NCI-H748 (cell line): ENCODE results near the gene KCNMA1.

Experiments
- DNase-seq: peaks from one replicate; lab custom pipeline; 2025; ENCODE audit not compliant: unreplicated experiment; lab: John Stamatoyannopoulos, UW

Gene KCNMA1

DNA sequence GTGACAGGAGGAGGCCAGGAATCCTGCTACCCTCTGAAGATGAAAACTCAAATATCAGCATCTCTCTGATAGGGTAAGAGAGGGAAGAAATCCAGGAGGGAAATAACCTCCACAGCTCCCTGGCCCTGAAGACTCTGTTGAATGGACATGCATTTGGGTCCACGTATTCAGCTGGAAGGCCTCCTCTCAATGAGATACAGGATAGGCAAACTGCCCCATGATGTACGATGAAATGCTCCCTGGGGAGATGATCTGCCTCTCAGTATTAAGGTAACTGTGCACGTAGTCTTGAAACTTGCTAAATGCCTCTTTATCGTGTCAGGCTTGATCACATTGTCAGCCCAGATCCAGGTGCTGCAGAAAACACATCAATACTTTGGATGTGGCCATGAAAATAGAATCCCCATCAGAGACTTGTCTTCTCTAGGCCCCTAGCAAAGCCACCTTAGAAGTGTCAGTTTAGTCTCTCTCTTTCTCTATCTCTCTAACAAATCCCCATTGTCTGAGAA is 384.0 kb downstream of the KCNMA1 start:
- DNase-seq = no peak

DNA sequence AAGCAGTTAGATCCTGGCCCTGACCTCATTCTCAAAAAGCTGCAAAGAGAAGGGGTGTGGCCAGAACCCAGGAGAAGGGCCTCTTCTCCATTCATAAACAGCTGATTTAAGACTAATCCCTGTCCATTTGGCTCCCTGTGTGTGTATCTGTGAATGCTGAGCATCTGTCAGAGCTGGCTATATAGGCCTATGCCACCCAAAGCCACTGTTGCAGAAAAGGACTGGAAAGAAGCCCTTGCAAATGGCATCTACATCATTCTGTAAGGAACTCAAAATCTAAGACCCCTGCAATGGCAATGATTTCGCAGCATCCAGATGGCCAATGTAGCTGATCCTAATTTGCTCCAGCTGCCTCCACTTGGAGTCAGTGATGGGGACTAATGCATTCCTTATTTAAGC is 384.5 kb downstream of the KCNMA1 start:
- no peak for DNase-seq

DNA sequence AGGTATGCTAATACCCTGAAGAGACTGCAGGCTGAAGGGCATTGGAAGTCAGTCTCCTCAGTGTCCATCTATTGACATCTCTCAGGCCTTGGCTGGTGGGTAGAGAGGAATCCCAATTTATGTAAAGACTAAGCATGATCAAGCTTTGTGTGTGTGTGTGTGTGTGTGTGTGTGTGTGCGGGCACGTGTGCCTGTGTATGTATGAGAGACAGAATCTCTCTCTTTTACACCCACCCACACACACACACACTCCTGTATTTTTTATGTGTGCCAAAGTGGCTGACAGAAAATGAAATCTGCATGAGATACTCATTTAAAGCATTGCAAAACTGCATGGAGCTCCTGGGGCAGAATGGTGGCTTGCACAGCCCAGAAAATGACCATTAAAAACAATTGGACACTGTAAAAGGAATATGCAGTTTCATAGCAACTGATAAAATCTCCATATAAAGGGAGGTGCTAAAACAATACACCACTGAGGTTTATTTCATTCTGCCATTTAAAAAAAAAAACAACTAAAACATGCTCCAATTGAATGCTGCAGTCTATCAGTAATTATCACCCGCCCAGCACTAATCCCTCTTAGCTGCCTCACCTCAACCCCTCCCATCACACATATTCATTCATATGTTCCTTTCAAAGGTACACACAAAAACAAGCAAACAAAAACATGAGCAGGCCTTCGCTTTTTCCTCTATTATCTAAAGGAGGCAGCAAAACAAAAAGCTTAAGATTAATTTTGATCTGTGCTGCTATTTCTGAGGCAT is 385.0 kb downstream of the KCNMA1 start:
- no peak for DNase-seq

DNA sequence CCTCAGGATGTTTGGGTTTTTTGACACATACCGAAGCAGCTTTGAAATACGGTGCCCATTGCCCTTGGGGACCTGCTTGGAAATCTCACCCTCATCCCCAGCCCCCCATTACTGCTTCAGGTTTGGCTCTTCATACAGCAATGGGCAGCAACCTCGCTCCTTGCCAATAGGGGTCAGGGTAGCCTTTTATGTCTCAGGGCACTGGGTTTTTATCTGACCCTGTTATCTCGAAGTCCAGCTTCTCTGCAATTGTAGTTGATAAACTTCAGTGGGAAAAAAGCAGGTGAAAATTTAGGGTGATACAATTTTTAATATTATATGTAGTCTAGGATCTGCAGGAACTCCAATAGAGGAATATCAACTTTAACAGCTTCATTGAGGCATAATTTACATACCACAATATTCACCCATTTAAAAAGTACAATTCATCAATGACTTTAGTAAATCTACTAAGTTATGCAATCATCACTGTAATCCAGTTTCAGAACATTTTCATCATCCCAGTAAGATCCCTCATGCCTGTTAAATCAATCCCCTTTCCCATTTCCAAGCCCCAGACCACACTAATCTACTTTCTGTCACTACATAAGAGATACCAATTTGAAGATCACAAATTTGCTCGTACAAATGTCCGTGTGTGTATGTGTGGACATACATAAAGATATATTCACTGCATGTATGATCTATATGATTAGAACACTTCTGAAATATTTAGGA is 386.2 kb downstream of the KCNMA1 start:
- peak; percentile 39 for DNase-seq

DNA sequence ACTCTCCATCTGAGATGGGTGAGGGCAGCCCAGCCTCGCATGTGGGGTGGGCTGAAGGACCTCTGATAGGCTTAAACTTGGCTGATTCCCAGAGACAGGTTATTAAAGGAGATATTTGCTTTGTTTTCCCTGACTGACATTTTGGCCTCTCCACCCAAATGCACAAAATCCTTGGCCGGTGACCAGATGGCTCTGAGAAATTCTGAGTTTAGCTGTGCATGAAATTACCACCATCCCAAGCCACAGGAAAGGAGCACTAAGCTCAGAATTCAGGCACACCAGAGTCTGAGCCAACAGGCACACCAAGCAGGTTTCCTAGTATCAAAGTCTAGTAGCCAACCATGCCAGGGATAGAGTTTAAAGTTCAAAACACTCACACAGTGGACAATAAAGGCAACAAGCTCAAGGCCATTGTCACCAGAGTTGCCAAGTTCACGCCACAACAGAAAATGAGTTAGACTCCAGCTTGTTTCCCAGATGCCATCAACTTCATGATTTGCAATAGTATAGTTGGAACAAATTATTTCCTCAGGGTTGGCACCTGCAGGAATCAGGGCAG is 387.6 kb downstream of the KCNMA1 start:
- no peak for DNase-seq

DNA sequence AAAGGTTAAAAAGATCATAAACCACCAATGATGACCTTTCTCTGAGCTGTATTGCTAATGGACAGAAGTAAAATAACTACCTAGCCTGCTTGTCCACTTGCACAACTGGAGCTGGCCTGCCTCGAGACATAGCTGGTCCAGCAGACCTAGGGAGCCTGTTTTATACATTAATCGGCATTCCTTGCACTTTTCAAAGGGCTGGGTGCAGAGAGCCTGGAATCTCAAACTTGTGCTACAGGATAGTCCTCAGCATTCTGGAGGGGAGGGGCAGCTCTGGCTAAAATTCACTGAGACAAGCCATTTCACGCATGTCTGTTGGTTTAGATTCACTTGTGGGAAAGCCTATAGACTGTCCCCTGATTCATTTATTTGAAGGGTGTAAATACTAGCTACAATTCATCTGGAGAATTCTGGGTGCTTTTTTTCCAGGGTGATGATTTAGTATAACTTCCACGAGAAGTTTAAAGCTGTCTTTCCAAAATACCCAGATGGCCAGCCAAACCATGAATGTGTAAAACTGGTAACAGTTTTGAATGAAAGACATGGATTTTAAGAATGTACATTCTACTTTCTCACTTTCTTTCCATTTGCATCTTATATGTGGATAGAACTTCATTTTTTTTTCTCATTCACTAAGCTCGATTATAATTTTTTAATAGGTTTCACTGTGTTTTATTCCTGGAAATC is 389.4 kb downstream of the KCNMA1 start:
- DNase-seq = no peak

DNA sequence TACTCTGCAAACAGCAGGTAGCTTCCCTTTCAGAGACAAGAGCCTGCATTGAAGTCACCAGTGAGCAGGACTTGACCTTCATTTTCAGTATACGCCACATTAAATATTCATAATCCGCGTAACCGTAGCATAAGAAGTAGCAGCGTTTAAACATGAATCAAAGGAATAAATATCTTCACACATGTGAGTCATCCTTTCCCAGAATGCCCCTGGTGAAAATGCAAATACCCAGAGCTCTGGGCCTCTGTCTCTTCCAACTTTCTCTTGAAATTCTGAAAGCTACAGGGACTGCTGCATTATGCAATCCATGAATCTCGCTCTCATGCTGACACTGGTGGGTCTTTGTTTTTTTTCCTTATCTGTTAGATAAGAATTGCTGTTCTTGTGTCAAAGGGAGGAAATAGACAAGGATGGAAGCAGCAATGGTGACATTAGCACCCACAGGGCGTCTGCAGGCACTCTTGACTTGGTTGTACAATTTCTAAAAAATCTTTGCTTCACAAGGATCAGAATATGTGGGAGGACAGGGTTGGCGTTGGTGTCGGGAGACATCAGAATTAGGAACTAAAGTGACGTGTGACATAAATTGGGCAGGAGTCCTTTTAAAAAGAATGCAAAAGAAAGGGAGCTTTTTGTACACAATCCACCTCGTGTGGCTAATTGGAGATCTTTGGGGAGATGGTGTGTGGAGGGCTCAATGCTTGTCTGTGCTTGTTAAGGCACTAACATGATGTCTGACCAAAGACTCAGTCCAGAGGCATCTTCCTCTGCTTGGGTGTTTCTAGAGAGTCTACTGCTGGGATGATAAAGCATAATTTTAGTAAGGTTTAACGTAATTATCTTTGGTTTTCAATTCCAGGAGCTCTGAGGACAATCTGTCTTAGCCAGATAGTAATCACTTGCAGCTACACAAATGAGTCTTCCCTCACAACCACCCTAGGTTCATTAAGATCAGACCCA is 390.3 kb downstream of the KCNMA1 start:
- peak; percentile 27 for DNase-seq

DNA sequence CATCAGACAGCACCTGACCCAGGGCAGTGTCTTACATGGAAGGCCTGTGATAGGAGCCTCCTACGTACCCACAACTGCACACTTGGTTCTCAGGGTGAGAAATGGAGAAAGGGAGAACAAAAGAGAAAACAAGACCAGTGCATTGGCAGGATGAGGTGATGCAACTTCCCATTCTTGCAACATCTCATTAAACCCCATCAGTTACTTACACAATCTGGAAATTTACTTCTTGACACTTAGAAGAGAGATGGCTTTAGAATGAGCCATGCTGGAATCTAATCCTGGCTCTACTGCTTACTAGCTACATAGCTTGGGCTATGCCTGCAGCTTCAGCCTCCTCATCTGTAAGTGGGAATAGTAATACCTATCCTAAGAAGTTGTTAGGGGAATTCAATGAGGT is 391.7 kb downstream of the KCNMA1 start:
- DNase-seq = no peak

DNA sequence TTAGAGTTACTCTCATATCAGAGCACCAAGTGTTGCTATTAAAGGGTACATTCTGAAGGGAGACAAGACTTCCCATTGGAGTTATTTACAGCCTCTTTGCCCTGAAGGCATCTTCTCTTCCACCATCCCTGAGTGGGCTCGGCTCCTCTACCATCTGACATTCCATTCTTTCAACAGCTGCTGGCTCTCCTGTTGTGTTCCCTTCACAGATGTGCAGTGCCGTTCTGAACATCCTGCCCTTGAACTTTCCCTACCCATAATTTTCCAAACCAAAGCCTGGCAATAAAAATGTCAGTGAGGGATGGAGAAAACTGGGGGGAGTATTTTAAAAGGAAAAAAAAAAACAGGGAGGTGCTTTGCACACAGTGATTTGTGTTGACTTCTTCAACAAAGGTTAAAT is 392.9 kb downstream of the KCNMA1 start:
- DNase-seq = no peak

DNA sequence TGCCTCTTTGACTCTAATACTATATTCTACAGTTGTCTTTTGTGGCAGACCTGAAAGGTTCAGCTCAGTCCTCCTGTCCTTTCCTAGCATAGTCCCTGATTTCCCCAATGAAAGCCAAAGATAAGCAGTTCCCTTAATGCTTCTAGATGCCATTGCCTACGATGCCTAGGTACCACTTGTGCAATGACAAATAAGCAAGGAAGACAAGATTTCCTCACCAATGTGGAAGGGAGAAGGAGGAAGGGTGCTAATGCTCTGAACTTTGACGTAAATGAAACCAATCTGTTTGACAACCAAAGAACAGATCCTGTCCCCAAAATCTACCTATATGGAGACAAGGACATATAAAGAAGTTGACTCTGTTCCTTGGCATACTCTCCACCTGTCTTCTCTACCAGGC is 393.3 kb downstream of the KCNMA1 start:
- no peak for DNase-seq

DNA sequence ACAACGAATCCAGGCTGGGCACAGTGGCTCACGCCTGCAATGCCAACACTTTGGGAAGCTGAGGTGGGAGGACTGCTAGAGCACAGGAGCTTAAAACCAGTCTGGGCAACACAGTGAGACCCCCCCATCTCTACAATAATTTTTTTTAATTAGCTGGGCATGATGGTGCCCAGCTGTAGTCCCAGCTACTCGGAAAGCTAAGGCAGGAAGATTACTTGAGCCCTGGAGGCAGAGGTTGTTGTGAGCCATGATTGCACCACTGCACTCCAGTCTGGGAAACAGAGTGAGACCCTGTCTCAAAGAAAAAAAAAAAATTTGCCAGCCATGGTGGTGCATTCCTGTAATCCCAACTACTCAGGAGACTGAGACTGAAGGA is 396.3 kb downstream of the KCNMA1 start:
- DNase-seq = no peak

DNA sequence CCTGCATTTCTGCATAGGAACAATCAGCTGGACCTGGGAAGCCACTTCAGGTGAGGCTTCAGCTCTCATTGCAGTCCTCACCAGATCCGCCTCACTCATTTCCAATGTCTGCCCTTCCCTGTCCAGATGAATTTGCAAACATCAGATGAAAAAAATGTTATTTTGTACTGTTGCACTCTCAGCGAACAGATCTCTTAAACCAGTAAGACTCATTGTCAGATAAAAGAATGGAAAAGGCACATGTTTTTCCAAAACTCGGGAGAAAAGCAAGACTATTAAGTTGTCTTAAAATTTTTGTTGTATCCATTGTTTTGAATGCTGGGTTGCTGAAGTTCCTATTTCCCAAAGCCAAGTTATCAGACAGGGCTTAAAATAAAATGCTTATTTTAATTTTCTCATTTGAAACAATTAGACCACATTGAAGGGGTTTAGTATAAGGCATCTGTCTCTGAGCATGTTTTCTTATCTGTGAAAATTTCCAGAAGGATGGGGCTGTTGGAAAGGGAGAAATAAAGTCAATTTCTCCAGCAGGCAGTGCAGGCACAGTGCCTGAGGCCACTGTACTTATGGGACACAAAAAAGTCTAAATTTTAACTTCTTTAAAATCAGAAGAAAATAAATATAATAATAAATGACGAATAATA is 396.8 kb downstream of the KCNMA1 start:
- no peak for DNase-seq

DNA sequence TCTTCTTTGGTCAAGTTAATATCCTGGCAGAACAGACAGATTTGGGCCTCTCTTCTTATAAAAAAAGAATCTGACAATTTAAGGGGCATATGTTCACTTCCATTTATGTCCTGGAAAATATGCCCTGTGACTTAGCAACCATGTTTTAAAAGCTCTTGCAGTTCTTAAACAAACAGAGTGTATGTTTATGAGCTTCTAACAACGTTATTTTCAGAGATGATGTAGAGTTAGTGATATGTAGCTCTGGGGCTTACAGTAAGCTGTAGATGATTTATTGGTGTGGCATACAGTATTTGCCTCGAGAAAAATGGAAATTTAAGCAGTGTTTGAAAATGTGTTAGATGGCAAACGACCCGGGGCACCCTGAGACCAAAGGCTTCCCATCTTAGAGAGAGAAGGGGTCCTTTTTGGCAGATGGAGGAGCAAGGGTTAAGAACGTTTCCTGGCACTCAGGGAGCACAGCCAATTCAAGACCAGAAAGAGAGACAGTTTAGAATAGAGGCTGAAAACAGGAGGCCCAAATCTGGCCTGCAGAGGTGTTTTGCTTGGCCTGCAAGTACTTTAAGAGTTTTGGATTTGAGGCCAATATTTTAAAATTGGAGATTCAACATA is 397.5 kb downstream of the KCNMA1 start:
- peak; percentile 20 for DNase-seq

DNA sequence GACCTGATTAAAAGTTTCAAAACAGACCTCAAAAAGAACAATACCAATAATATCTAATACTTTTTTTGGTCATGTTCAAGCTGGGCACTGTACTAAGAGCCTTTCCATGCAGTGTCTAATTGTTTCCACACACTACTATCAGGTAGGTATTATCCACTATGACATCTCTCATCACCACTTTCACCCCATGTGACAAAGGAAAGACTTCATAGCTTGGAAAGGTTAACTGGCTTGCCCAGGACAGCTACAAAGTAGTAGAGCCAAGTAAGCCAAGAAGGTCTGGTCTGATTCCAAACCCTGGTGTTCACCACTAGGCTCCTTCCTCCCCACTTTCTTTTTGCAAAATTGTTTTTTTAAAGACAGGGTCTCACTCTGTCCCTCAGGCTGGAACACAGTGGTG is 400.5 kb downstream of the KCNMA1 start:
- DNase-seq = no peak

DNA sequence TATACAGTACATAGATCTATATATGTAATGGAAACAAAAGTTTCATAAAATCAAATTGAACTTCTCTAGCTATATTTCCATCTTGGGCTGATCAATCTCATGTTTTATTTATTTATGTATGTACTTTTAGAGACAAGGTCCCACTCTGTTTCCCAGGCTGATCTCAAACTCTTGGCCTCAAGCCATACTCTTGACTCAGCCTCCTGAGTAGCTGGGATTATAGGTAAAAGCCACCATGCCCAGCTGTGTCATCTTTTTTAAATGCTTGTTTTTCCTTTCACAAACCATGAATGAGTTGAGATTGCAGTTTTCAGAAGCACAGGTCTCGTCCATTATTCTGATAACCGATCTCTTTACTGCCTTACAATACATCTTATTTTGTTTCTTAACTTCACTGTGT is 400.9 kb downstream of the KCNMA1 start:
- DNase-seq = no peak

DNA sequence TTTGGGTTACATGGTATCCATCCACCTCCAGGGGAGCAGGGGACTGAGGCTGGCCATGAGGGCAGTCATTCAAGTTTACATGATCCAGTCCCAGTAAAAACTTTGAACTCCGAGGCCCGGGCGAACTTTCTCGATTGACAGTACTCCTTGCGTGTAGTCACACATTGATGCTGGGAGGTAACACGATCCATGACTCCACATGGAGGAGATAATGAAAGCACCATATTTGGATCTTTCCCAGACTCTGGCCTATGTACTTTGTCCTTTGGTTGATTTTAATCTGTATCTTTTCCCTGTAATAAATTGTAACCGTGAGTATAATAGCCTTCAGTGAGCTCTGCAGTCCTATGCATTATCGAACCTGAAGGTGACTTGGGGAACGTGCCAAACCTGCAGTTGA is 401.6 kb downstream of the KCNMA1 start:
- DNase-seq = no peak

DNA sequence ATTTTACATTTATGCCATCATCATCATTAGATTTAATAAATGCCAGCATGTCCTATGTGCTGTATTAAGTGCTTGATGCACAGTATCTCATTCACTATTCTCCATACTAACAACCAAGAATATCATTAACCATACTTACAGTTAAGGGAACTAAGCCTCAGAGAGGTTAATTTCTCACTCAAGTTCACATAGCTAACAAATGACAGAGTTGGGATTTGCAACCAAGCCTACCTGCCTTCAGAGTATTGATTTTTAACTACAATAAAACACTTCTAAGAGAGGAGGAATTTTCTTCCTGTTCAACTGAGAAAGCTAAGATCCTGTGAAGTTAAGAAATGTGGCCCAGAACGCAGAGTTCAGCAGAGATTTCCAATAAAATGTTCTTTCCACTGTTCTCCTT is 403.0 kb downstream of the KCNMA1 start:
- no peak for DNase-seq

DNA sequence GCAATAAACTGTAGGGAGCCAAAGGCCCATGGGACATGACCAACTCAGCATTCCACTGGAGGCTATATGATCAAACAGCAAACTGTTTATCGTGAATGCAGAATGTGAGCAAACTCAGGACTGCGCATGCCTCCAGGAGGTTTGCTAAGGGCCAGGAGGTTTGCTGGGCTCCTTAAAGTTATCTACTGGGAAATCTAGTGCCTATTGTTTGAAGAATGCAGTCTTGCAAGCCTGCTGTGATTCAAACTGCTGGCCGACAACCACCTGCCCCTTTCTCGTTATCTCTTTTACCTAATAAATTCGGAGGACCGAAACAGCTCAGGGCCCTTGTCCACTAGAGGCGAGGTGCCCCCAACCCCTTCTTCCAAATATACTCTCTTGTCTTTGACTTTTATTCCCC is 404.1 kb downstream of the KCNMA1 start:
- DNase-seq = no peak

DNA sequence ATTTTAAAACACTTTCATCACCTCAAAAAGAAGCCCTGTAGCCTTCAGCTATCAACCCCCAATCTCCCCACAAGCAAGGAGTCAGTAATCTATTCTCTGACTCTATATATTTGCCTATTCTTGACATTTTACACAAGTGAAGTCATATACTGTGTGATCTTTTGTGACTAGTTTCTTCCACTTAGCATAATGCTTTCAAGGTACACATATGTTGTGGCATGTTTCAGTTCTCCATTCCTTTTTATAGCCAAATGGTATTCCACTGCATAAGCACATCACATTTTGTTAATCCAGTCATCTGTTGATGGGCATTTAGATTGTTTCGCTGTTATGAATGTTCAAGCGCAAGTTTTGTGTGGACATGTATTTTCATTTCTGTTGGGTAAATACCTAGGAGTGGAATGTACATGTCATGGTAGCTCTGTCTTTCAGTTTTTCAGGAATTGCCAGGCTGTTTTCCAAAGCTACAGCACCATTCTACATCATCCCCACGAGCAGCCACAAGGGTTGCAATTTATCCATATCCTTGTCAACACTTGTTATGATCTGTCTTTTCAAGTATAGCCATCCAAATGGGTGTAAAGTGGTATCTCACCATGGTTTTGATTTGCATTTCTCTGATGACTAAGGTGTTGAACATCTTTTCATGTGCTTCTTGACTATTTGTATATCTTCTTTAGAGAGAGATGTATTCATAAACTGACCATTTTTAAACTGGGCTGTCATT is 405.6 kb downstream of the KCNMA1 start:
- DNase-seq = no peak
